ENCODE measurements around the gene FGR.
A peak's percentile ranks its signal among the peaks of the same experiment; 100 is the strongest.
"Not testable (repeated sequence)": the region's sequence is repeated elsewhere in the genome, so short reads cannot be mapped to it uniquely, and the experiment has no call there.

FGR gene

GRCh38 chr1:27659497-27660299 is 24.7 kb upstream of the FGR start:
- DNase-seq (ENCODE audit: low spot score): peak; percentile 69

- DNase-seq (ENCODE audit: low spot score): no peak
Measured at GRCh38 chr1:27658951-27659496, 24.0 kb upstream of the FGR start.

GRCh38 chr1:27656157-27656893 is 21.3 kb upstream of the FGR start:
- no peak for DNase-seq (ENCODE audit: low spot score)

DNA sequence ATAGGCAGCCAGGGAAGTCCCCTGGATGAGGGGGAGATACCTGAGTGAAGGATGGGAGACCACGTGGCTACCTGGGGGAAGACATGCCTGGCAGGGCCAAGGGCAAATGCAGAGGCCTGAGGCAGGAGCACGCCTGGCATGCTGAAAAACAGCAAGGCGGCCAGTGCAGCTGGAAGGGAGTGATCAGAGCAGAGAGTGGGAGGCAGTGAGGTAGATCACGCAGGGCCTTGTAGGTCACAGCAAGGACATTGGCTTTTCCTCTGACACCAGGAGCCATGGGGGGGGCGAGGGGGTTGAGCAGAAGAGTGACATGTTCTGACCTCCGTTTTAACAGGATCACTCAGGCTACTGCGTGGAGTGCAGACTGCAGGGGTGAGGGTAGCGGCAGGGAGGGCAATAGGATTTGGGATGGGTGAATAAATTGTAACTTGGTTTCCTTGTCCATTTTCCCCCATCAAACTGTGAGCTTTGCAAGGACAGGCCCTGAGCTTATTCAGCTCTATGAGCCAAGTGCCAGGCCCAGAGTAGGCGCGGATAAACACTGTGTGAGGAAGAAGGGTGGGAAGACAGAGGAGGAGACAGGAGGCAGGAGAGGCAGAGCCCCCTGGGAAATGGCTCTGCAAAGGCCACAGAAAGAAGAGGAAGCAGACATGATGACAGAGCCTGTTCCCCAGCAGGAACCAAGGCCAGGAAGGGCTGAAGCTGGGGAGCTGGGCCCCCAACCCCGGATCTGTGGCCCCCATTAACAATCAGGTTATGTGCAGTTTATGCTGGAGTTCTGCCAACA is 20.4 kb upstream of the FGR start:
- no peak for DNase-seq (ENCODE audit: low spot score)

- DNase-seq (ENCODE audit: low spot score): no peak
Measured at GRCh38 chr1:27652111-27652864, 17.3 kb upstream of the FGR start.

GRCh38 chr1:27650539-27651175 is 15.7 kb upstream of the FGR start:
- DNase-seq (ENCODE audit: low spot score): no peak

GRCh38 chr1:27650171-27650538 is 15.2 kb upstream of the FGR start:
- no peak for DNase-seq (ENCODE audit: low spot score)

DNA sequence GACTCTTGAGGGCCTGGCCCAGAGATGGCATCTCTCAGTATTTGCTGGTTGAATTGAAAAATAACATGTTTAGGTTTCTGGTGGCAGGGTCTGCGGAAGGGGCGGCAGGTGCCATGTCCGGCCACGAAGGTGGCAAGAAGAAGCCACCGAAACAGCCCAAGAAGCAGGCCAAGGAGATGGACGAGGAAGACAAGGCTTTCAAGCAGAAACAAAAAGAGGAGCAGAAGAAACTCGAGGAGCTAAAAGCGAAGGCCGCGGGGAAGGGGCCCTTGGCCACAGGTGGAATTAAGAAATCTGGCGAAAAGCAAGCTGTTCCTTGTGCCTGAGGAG is 14.3 kb upstream of the FGR start:
- DNase-seq (ENCODE audit: low spot score): no peak

DNA sequence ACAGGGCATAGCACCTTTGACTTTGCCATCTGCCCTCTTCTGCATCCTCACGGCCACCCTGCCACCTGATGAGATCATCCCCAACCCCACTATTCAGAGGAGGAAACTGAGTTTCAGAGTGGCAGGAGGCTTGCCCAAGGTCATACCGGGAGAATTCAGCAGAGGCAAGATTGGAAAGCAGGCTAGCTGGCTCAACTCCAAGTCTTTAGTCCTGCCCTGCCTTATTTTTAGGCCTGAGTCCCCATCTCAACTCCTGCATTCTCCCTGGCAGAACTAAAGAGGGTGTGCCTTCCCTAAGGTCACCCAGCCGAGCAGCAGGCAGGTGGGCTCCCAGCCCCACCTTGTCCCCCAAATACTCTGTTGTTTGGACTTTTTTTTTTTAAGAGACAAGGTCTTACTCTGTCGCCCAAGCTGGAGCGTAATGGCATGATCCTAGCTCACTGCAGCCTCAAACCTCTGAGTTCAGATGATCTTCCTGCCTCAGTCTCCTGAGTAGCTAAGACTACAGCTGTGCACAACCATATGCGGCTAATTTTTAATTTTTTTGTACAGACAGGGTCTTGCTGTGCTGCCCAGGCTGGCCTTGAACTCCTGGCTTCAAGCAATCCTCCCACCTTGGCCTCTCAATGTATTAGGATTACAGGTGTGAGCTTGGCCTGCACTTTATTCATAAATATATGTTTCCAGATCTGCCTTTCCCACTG is 13.8 kb upstream of the FGR start:
- DNase-seq (ENCODE audit: low spot score): no peak

GRCh38 chr1:27647328-27647727 is 12.3 kb upstream of the FGR start:
- no peak for DNase-seq (ENCODE audit: low spot score)

DNA sequence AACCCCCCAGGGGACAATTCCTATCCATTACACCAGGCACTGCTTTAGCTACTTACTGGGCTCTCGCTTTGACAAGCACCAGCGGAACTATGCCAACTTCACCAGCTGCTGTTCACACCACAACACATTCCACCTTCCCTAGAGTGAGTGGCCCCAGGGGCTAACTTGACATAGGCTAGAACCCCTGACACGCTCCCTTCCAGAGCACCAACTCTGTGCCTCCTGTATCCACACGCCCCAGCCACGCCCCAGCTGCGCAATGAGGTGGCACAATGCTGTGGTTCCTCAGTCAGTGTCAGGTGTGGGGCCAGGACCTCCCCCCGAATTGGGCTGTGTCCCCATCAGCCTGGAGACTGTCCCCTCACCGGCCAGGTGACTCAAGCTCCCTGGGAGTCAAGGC is 11.7 kb upstream of the FGR start:
- DNase-seq (ENCODE audit: low spot score): no peak

GRCh38 chr1:27645071-27645415 is 10.1 kb upstream of the FGR start:
- no peak for DNase-seq (ENCODE audit: low spot score)

- DNase-seq (ENCODE audit: low spot score): no peak
Measured at GRCh38 chr1:27644369-27645070, 9.5 kb upstream of the FGR start.

GRCh38 chr1:27643600-27644368 is 8.8 kb upstream of the FGR start:
- no peak for DNase-seq (ENCODE audit: low spot score)

DNA sequence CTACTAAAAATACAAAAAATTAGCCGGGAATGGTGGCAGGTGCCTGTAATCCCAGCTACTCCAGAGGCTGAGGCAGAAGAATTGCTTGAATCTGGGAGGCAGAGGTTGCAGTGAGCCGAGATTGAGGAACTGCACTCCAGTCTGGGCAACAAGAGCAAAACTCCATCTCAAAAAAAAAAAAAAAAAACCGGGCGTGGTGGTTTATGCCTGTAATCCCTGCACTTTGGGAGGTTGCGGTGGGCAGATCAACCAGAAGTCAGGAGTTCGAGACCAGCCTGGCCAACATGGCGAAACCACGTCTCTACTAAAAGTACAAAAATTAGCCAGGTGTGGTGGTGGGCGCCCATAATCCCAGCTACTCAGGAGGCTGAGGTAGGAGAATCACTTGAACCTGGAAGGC is 5.5 kb upstream of the FGR start:
- DNase-seq (ENCODE audit: low spot score): not testable (repeated sequence)

- no peak for DNase-seq (ENCODE audit: low spot score)
Measured at GRCh38 chr1:27638805-27639204, 3.8 kb upstream of the FGR start.

DNA sequence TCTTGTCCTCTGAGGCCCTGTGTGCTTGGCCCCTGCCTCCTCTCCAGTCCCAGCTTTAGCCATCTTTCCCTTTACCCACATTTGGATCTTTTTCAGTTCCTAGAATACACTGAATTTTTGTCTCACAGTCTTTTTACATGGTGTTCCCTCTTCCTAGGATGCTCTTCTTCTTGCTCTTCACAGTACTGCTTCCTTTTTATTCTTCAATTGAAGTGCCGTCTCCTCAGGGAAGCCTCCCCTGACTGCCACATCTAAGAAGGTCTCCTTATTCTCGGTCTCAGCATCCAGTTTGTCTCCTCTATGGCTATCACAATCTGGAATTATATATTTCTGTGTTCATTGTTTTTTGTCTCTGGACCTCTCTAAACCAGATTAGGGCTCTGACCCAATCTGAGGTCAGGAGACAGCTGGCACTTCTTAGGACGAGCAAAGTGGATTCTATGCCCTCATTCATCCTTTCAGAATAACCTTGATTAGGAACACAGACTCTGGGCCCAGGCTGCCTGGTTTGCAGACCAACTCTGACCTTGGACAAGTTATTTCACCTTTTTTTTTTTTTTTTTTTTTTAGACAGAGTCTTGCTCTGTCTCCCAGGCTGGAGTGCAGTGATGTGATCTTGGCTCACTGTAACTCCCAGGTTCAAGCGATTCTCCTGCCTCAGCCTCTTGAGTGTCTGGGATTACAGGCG is 3.2 kb upstream of the FGR start:
- no peak for DNase-seq (ENCODE audit: low spot score)

DNA sequence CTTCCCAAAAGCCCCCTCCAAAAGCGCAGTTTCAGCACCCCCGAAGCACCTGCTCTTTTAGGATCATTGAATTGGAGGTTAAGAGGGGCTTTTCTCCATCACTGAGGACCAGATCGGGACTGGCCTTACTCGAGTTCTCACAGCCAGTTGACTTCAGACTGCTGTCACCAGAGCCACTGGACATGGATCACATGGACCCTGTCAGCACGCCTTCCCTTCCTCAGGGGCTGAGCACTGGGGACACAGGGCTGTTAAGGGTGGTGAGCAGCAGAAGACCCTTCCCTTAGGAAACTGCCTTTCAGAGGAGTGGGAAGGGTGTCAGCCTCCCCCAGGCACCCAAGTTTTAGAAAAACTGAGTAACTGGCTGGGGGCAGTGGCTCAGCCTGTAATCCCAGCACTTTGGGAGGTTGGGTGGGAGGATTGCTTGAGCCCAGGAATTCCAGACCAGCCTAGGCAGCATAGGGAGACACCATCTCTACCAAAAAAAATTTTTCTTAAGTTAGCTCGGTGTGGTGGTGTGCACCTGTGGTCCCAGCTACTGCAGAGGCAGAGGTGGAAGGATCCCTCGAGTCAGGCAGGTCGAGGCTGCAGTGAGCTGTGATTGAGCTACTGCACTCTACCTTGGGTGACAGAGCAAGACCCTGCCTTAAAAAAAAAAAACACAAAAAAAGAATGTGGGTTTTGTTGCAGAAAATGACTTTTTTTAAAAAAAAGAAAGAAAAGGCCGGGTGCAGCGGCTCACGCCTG is 584 bp upstream of the FGR start:
- no peak for DNase-seq (ENCODE audit: low spot score)

All from pons (tissue), 1 donor.